SK-N-SH treated with all-trans-retinoic acid at 6 μM for 48 hours (cell line): Measurements from ENCODE around the gene SH3BP5.

ENCODE experiments used
- ATAC-seq: fragments of 200-7000 bp; cut with Tn5 transposase; 3 replicates; pipeline ENCODE4 v1.9.1; 2020; ENCODE audit warnings: mild to moderate bottlenecking, moderate library complexity
- ARNTL ChIP-seq: fragments of 450-650 bp; formaldehyde crosslinking; IDR thresholded peaks from 2 replicates; pipeline ENCODE4 v1.5.0; 2020; ENCODE audit warnings: low read depth, mild to moderate bottlenecking, moderate library complexity, borderline replicate concordance
- BACH2 ChIP-seq: fragments of 250-450 bp; sonication (Bioruptor Pico); IDR thresholded peaks from 2 replicates; pipeline ENCODE4 v1.9.0; 2021; ENCODE audit warnings: mild to moderate bottlenecking, borderline replicate concordance
- CREB5 ChIP-seq: fragments of 250-450 bp; sonication (Bioruptor Pico); IDR thresholded peaks from 2 replicates; pipeline ENCODE4 v1.5.1; 2020; ENCODE audit warnings: low read depth, mild to moderate bottlenecking, moderate library complexity
- CSDC2 ChIP-seq: fragments of 250-450 bp; sonication (Bioruptor Pico); IDR thresholded peaks from 2 replicates; pipeline ENCODE4 v1.5.0; 2020; ENCODE audit warnings: mild to moderate bottlenecking, moderate library complexity
- CSRNP3 ChIP-seq: fragments of 250-450 bp; sonication (Bioruptor Pico); IDR thresholded peaks from 2 replicates; pipeline ENCODE4 v1.5.1; 2021; ENCODE audit warnings: mild to moderate bottlenecking, moderate library complexity
- ESRRG ChIP-seq: fragments of 250-450 bp; sonication (Bioruptor Pico); IDR thresholded peaks from 2 replicates; pipeline ENCODE4 v1.6.1; 2021; ENCODE audit warnings: mild to moderate bottlenecking
- GLIS3 ChIP-seq: fragments of 250-450 bp; sonication (Bioruptor Pico); IDR thresholded peaks from 2 replicates; pipeline ENCODE4 v1.5.0; 2020; ENCODE audit warnings: mild to moderate bottlenecking, moderate library complexity
- OSR1 ChIP-seq: fragments of 250-450 bp; sonication (Bioruptor Pico); IDR thresholded peaks from 2 replicates; pipeline ENCODE4 v1.8.0; 2022; ENCODE audit warnings: moderate library complexity, mild to moderate bottlenecking, inconsistent platforms
- PATZ1 ChIP-seq: fragments of 250-450 bp; sonication (Bioruptor Pico); IDR thresholded peaks from 2 replicates; pipeline ENCODE4 v1.8.0; 2020; ENCODE audit warnings: mild to moderate bottlenecking, moderate library complexity, borderline replicate concordance
- POU6F1 ChIP-seq: fragments of 250-450 bp; sonication (Bioruptor Pico); IDR thresholded peaks from 2 replicates; pipeline ENCODE4 v1.8.0; 2021; ENCODE audit warnings: low read depth, mild to moderate bottlenecking, moderate library complexity, borderline replicate concordance
- PPARA ChIP-seq: fragments of 250-450 bp; sonication (Bioruptor Pico); IDR thresholded peaks from 2 replicates; pipeline ENCODE4 v1.5.0; 2020; ENCODE audit warnings: mild to moderate bottlenecking, borderline replicate concordance
- SNAI2 ChIP-seq: fragments of 250-450 bp; sonication (Bioruptor Pico); IDR thresholded peaks from 2 replicates; pipeline ENCODE4 v1.5.0; 2020; ENCODE audit warnings: mild to moderate bottlenecking, moderate library complexity
- TCF4 ChIP-seq: fragments of 250-450 bp; sonication (Bioruptor Pico); IDR thresholded peaks from 2 replicates; pipeline ENCODE4 v1.8.0; 2021; ENCODE audit warnings: mild to moderate bottlenecking, moderate library complexity, borderline replicate concordance
- TOX ChIP-seq: fragments of 250-450 bp; sonication (Bioruptor Pico); IDR thresholded peaks from 2 replicates; pipeline ENCODE4 v1.8.0; 2021; ENCODE audit warnings: mild to moderate bottlenecking, moderate library complexity, borderline replicate concordance
- ZC3H10 ChIP-seq: fragments of 250-450 bp; sonication (Bioruptor Pico); IDR thresholded peaks from 2 replicates; pipeline ENCODE4 v1.5.1; 2021; ENCODE audit warnings: mild to moderate bottlenecking, moderate library complexity
- ZFP3 ChIP-seq: fragments of 250-450 bp; sonication (Bioruptor Pico); IDR thresholded peaks from 2 replicates; pipeline ENCODE4 v1.5.0; 2020; ENCODE audit warnings: mild to moderate bottlenecking, moderate library complexity
- ZFP30 ChIP-seq: fragments of 450-650 bp; formaldehyde crosslinking; IDR thresholded peaks from 2 replicates; pipeline ENCODE4 v1.5.0; 2022; ENCODE audit warnings: mild to moderate bottlenecking, moderate library complexity
- ZNF70 ChIP-seq: fragments of 450-650 bp; formaldehyde crosslinking; IDR thresholded peaks from 2 replicates; pipeline ENCODE4 v1.5.0; 2020; ENCODE audit warnings: mild to moderate bottlenecking, moderate library complexity
- ZNF8 ChIP-seq: fragments of 450-650 bp; formaldehyde crosslinking; IDR thresholded peaks from 2 replicates; pipeline ENCODE4 v1.5.0; 2020; ENCODE audit warnings: mild to moderate bottlenecking, moderate library complexity

The SH3BP5 gene

GRCh38 chr3:15319136-15319535 lies 13.2 kb downstream of the SH3BP5 start:
- TF ChIP-seq BACH2 (no peak), ESRRG (CRISPR knock-in tag) (no peak), SNAI2 (CRISPR knock-in tag) (no peak), ARNTL (CRISPR knock-in tag) (no peak), ZC3H10 (CRISPR knock-in tag) (no peak), POU6F1 (CRISPR knock-in tag) (no peak)
- no peak for ATAC-seq

GRCh38 chr3:15318661-15319060 lies 13.7 kb downstream of the SH3BP5 start:
- no peak for TF ChIP-seq ARNTL (CRISPR knock-in tag)
- ATAC-seq = no peak

DNA sequence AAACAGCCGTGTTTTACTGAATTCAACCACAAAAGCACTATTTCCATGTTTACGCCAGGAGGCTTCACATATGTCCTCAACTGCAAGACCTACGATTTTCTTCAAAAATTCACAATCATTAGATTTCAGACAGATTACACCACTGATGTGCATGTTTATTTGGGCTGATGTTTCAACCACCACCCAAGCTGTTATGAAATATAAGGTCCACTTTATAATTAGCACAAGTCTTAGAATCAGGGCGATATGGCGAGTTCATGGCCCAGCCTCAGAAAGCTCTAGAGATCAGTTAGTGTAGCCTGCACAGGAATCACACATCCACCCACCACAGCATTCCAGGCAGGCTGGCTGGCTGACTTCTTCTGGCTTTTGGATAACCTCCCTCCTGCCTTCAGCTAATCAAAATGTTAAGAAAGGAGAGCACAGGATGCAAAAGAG lies 15.4 kb downstream of the SH3BP5 start:
- ATAC-seq = peak; percentile 64
- TF ChIP-seq CSRNP3 (CRISPR knock-in tag) (no peak), ARNTL (CRISPR knock-in tag) (no peak), POU6F1 (CRISPR knock-in tag) (no peak), ESRRG (CRISPR knock-in tag) (no peak), ZFP3 (CRISPR knock-in tag) (no peak), ZNF8 (CRISPR knock-in tag) (no peak), GLIS3 (no peak), CSDC2 (CRISPR knock-in tag) (no peak), OSR1 (CRISPR knock-in tag) (no peak), ZFP30 (no peak), PATZ1 (CRISPR knock-in tag) (no peak), TCF4 (no peak), CREB5 (CRISPR knock-in tag) (no peak), ZNF70 (CRISPR knock-in tag) (no peak), TOX (CRISPR knock-in tag) (no peak), BACH2 (no peak), SNAI2 (CRISPR knock-in tag) (no peak), PPARA (CRISPR knock-in tag) (no peak)

DNA sequence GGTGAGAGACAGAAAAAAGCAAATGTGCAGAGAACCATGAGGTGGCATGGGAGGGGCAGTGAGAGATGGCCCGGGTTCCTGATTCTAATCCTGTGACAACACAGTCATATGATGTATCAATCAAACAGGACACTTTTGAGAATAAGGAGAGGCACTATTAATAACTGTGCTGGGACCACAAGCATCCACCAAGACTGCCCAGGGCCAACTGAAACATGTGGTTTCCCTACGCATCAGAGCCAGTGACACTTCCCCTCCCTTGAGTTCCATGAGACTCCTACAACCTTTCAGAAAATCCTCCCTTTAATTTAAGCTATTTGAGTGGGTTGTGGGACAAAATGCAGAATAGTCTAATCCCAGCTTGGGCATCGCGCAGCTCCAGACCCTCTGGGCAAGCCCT lies 17.4 kb downstream of the SH3BP5 start:
- TF ChIP-seq POU6F1 (CRISPR knock-in tag) (no peak), BACH2 (no peak), ZNF70 (CRISPR knock-in tag) (no peak)
- TF ChIP-seq, all 23 proteins: peak for 0
- ATAC-seq = no peak
